NCI-H748 (cell line): ENCODE data around the gene HPS5.

Experiments used
- DNase-seq: peaks from one replicate; lab custom pipeline; 2025; ENCODE audit not compliant: unreplicated experiment; lab: John Stamatoyannopoulos, UW

The HPS5 gene

DNA sequence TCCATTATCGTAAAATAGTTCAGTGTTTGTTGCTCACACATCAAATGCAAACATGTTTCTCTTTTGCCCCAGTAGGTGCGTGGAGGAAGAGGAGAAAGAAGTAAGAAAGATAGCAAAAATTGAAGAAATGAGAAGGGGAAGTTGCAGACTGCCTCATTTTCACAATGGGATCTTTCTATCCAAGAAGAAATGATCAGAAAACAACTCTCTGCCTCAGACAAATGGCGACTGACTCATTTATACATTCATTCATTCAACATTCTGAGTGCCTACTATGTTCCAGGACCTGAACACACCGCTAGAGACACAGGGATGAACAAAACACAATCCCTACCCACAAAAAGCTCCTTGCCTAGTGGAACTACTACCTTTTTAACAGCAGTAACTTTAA, 367 bp downstream of the HPS5 start:
- no peak for DNase-seq

GRCh38 chr11:18320617-18321016, 1.3 kb downstream of the HPS5 start:
- DNase-seq: no peak

DNA sequence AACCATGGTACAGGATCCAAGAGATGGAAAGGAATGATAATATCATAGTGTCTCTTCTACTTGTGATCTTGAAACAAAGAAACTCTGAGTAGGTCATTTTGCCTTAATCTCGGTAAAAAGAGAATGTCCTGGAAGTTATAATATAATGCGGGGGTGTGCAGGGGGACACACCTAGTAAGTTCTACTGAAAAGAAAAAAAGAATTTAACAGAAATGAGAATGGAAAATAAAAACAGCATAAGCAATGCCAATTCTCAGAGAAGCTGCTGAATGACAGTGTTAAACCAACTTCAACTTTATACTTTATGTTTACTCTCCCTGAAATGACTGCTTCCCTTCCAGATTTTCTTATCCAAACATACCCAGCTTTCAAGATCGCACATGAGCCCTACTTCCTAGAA, 2.0 kb downstream of the HPS5 start:
- no peak for DNase-seq

- no peak for DNase-seq
Measured at GRCh38 chr11:18317551-18317950, 4.4 kb downstream of the HPS5 start.

DNA sequence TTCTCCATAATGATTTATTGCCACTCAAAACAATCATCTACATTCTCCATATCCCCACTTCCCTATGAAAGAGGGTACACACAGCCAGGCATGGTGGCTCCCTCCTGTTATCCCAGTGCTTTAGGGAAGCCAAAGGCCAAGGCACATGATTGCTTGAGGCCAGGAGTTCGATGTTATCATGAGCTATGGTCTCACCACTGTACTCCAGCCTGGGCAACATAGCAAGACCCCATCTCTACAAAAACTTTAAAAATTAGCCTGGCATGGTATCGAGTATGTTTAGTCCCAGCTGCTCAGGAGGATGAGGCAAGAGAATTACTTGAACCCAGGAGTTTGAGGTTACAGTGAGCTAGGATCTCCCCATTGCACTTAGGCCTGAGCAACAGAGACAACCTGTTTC, 6.0 kb downstream of the HPS5 start:
- no peak for DNase-seq

- no peak for DNase-seq
Measured at GRCh38 chr11:18314784-18315523, 7.0 kb downstream of the HPS5 start.

- no peak for DNase-seq
Measured at GRCh38 chr11:18313965-18314763, 7.8 kb downstream of the HPS5 start.

DNA sequence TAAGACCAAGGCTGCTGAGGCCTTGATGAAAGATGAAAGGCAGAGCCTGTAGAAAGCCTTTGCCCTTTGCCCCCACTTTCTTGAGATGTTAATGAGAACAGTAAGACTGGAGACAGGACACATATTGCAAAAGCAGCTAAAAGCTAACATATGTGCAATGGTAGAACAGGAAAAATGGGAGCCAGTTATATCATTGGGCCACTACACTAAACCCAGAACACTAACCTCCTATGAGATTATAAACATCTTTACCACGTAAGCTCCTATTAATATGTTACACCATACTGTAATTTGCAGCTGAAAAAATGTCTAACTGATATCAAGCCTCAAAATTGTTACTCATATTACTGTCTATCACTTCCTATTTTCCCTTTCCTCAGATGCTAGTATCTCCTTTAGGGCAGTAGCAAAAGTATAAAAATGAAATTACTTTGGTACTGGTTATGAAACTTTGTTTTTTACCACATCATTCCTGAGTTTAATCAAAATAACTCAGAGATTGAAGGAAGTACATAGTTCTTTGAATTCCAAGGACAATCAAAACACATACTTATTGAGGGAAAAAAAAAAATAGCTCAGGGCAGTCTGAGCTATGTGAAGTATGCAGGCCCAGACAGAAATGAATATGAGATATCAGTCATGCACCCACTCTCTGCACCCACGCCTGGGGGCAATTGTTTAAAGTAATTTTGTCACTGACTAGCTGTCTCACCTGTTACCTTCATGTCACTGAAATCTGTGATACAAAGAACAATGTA, 9.1 kb downstream of the HPS5 start:
- DNase-seq: no peak

- DNase-seq: no peak
Measured at GRCh38 chr11:18312012-18312411, 9.9 kb downstream of the HPS5 start.

- no peak for DNase-seq
Measured at GRCh38 chr11:18310800-18311340, 11.1 kb downstream of the HPS5 start.

GRCh38 chr11:18309691-18310090, 12.2 kb downstream of the HPS5 start:
- no peak for DNase-seq

DNA sequence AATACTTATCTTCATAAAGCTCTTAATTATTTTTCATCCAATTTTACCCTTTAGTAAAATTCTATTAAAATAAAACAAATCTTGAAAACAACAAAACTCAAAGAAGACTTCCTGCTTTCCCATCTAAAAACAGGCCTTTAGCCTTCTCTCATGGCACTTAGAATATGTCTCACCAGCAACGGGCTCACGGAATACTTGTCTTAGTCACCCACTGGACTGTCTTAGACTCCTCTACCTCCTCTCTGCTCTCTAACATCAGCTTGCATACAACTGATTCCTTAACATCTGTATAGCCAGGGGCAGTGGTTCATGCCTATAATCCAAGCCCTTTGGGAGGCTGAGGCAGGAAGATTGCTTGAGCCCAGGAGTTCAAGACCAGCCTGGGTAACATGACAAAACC, 13.7 kb downstream of the HPS5 start:
- DNase-seq: no peak

DNA sequence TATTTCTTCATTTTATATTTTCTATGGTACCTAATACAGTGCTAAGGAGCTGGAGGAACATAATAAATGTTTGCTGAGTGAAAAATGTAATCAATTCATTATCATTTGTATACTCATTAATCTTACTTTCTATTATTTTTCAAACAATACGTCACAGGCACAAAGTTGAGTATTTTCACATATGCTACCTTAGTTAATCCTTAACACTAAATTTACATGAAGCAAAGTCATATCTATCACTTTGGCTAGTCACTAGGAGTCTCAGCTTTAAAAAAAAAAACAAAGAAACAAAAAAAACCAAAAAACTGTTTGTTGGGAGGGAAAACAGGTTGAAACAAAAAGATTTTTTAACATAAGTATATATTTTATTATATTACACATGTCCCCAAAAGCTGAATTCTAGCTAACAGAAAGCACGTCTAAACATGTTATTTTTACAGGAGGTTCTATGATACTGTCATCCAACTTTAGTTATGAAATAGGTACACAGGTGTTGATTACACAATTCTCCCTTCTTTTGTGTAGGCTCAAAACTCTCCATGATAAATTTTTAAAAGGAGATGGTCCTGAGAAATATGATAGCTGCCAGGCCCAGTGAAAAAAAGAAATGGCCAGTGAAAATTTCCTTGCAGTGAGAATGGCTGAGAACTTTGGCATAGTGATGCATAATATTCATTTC, 14.3 kb downstream of the HPS5 start:
- no peak for DNase-seq

- DNase-seq: no peak
Measured at GRCh38 chr11:18304745-18305144, 17.2 kb downstream of the HPS5 start.

DNA sequence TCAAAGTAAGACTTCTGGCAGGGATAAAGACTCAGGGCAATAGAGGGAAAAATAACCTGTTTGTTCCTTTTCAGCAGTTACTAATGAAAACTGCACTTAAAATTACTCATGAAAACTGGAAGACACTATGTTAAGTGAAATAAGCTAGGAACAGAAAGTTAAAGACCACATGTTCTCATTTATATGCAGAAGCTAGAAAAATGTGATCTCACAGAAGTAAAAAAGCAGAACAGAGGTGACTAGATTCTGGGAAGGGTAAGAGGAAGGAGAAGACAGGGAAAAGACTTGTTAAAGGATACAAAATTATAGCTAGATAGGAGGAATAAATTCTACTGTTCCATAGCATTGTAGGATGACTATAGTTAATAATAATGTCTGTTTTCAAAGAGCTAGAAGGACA, 22.2 kb downstream of the HPS5 start:
- no peak for DNase-seq

DNA sequence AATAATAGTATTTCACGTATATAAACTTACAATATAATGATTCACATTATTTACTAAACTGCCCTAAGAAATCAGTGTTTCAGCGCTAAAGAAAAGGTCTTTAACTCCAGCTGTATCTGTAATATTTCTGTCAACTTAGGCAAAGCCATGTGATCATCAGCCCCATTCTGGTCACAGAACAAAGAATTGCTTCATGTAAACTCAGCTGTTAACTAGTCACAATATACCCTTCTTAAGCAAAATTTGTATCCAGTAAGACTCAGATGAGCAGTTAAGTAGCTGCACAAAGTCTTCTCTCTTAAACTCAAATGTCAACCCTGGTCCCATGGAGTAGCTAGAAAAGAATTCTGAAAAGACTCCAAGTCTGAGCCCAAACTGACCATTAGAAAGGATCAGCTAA, 26.6 kb downstream of the HPS5 start:
- no peak for DNase-seq

DNA sequence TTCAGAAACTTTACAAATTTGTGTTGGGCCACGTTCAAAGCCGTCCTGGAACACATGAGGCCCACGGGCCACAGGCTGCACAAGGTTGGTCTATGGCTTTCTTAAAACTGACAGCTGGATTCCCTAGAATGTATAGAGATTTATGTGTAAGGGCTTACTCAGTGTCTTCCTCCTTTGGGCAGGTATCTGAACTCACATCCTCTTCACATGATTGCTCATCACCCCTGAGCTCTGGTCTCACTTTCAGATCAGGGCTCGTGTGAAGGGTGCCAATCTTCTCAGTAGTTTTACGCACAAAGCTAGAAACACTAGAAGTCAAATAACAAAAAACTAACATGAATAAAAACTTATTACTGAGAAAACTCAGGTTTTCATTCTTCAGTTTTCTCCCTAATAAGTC, 27.1 kb downstream of the HPS5 start:
- DNase-seq: no peak

DNA sequence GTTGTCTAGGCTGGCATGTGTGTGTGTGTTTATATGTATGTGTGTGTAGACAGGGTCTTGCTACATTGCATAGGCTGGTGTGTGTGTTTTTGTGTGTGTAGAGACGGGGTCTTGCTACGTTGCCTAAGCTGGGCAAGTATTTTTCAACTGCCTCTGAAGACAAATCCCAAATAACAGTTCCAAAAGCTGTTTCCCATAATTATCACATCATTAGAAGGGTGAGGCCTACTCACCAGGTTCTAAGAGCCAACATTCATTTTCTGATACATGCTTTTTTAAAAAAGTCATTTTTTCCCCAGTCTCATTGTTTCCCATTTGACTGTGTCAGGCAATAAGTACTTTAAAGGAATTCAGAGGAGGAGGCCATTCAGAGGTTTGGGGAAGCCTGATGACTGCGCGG, 33.0 kb downstream of the HPS5 start:
- DNase-seq: no peak

DNA sequence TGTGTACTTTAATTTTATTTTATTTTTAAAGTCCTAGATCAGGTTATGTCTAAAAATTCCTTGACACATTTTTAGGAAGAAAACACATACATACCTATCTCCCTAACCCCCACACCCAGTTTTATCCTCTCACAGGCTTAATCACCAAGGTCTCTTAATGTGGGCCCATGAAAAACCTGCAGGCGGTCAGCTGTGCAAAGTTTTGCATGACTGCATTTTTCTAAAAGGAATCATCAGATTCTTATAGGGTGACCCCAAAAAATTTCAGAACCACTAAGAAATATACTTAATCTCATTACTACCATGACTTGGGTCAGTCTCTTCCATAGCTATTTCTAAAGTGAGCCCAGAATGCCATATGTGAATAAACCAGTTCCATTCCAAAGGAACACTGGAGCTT, 36.1 kb downstream of the HPS5 start:
- no peak for DNase-seq

GRCh38 chr11:18282626-18283025, 39.3 kb downstream of the HPS5 start:
- DNase-seq: no peak

DNA sequence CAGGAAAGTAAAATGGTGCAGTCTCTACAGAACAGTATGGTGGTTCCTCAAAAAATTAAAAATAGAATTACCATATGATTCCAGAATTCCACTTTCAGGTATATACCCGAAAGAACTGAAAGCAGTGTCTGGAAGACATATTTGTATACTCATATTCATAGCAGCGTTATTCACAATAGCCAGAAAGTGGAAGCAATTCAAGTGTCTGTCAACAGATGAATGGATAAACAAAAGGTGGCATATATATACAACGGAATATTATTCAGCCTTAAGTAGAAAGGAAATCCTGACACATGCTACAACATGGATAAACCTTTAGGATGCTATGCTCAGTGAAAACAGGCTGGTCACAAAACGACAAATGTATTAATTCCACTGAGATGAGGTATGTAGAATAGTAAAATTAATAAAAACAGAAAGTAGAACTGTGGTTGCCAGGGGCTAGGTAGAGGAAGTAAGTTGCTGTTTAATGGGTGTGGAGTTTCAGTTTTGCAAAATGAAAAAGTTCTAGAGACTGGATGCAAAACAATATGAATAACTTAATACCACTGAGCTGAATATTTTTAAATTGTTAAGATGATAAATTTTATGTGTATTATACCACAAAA, 41.4 kb downstream of the HPS5 start:
- no peak for DNase-seq
